HG02588 (cell line): ENCODE data around the gene TMEM119.
"Not testable (repeated sequence)": the region's sequence is repeated elsewhere in the genome, so short reads cannot be mapped to it uniquely, and the experiment has no call there.

ENCODE experiments used
- ATAC-seq: cut with Tn5 transposase; IDR thresholded peaks from one replicate; pipeline ENCODE4 v1.9.1; 2021; ENCODE audit warnings: mild to moderate bottlenecking, moderate library complexity; ENCODE audit not compliant: unreplicated experiment

TMEM119 gene

DNA sequence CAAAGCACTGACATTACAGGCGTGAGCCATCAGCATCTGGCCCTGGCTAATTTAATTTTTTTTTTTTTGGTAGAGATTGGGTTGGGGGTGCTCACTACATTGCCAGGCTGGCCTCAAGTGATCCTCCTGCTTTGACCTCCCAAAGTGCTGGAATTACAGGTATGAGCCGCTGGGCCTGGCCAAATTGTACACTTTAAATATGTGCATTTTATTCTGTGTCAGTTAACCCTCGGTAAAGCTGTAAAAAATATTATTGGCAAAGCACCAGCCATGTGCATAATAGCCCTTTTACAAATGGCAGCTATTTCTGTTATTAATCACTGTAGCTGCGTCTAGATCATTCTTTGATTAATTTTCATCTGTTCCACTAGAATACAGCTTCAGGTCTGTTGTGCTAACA, 12.0 kb downstream of the TMEM119 start:
- no peak for ATAC-seq

DNA sequence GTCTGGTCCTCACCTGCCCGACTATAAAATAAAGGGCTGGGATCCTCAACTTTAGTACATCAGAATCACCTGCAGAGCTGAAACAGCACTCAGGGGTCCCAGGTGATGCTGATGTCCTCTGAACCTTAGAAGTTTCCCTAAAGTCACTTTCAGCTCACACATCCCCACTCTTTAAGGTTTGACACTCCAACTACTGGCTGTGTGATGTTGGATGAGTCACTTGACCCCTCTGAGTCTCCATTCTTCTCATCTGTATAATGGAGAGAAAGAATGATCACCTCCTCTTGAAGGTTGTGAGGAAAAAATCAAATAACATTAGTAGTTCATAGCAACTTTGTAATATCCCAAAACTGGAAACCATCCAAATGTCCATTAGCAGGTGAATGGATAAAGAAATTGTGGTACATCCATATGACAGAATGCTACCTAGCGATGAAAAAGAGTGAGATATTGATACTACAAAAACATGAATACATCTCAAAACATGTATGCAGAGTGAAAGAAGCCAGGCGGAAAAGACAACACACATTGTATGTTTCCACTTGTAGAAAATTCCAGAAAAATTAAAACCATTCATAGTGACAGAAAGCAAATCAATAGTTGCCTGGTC, 13.3 kb downstream of the TMEM119 start:
- no peak for ATAC-seq

- ATAC-seq, result no peak
Measured at GRCh38 chr12:108583991-108584390, 13.9 kb downstream of the TMEM119 start.

DNA sequence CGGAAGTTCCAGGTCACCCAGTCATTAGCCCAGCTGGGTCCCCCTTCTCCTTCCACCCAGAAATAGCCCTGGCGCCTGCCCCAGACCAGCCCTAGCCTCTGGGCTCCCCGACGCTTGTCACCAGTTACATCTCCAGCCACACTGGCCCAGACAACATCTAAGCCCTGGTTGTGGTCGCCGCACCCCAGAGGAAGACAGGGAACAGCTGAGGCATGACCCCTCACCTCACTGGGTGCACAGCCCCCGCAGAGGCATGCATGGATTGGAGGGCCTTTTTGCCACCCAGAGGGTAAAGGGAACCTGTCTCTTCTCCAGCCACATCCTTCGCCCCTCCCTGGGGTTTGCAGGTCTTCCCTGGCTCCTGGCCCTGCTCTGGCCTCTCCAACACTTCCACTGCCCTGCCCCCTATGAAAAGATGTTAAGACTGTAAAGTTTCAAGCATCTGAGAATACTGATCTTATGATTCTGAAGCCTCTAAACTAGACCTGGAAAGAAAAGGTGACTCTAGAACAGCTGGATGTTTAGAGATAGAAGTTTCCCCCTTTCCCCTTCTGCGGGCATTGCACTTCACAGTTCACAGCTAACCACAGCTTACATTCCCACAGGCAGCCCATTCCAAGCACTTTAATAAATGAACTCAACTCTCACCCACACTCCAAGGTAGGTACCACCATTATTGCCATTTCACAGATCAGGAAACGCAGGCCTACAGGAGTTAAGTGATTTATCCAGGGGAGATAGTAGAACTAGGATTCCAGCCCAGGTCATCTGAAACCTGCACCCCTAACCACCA, 14.7 kb downstream of the TMEM119 start:
- ATAC-seq, result no peak

DNA sequence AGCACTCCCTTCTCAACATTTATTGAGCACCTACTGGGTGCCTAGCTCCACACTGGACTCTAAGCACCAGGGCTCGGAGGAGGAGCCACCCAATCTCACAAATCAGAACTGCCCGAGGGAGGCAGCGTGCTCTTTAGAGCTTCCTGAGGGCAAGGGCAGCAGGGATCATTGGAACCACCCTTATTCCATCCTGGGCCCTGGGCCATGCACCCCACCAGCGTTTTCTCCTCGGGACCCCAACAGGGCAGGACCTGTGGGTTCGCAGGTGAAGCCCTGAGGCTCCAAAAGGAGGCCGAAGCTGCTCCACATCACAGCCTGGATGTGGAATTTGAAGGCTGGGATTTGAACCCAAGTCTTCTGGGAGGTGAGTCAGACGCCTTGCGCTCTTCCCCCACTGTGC, 15.4 kb downstream of the TMEM119 start:
- ATAC-seq, result no peak

DNA sequence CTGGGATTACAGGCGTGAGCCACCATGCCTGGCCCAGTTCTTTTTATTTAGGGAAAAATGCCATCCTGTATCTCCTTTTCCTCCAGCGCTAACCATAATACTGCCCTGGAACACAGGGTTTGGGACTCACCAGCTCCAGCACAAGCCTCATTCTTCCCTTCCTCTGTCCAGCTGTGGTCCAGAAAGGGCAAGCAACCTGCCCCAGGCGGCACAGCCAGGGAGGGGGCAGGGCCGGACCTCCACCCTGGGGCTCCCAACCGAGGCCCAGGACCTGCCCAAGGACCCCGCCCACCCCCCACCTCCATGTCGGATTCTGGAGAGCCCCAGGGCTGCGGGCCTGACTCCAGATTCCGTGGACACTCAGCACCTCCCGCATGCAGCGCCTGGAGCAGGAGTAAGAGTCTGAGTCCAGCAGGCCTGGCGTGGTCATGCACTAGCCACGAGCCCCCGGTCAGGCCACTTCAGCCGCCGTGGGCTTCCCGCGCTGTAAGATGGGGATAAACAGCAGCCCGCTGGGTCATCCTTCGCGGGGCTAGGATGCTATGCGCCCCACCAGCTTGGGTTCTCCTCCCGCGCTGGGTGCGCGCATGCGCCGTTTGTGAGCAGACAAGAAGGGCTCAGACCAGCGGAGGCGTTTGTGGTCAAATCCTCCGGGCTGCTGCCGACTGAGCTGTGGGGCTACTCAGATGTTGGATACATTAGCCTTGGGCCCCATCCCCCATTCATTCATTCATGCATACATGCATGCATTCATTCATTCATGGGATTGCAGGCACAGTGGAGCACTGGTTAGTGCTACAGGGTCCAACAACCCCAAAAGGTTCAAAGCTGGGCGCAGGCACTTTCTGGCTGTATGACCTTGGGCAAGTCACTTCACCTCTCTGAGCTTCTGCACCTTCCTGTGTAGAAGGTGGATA, 16.3 kb downstream of the TMEM119 start:
- no peak for ATAC-seq

GRCh38 chr12:108580531-108580930, 17.4 kb downstream of the TMEM119 start:
- no peak for ATAC-seq

DNA sequence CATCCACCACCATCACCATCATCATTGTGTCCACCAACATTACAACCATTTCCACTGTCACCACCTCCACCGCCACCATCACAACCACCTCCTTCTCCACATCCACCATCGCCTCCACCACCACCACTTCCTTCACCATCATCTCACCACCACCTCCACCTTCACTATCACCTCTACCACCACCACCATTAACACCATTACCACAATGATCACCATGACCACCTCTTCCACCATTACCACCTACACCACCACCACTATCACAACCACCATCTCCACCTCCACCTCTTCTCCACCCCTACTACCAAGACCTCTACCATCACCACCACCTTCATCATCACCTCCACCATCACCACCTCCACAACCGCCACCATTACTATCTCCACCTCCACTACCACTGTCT, 19.1 kb downstream of the TMEM119 start:
- no peak for ATAC-seq

GRCh38 chr12:108578264-108578663, 19.6 kb downstream of the TMEM119 start:
- ATAC-seq, result no peak

DNA sequence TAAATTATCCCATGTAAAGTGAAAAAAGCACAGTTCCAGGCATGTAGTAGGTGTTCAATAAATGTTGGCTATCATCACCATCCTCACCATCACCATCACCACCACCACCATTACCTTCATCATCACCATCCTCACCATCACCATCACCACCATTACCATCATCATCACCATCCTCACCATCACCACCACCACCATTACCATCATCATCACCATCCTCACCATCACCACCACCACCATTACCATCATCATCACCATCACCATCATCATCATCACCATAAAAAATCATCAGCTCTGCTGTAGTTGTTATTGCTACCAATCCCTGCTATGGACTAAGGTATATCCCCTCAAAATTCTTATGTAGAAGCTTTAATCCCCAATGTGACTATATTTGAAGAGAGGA, 20.4 kb downstream of the TMEM119 start:
- ATAC-seq, result no peak

DNA sequence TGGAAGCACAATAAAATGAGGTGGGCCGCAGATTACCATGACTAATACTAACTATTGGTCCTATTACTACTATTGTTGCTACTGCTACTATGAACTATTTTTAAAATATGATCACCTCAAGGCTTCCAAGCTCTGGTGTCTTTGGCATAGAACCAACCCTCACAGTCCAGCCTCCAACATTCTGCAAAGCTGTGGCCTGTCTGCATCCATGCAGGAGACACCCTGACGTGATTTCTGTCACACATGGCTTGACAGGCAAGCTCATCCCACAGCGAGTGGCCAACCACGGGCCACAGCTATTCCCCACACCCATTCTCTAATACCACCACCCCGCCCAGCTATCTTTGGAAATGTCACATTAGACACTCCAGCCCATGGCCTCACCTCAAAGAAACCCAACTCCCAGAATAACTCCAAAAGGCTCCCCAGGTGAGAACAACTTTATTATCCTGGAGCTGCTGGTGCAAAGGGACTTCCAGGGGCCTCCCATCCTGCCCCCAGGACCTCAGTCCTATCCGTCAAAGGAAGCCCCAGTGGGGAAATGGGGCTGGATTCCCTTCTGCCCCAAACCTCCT, 21.1 kb downstream of the TMEM119 start:
- ATAC-seq, result no peak

GRCh38 chr12:108575199-108575912, 22.5 kb downstream of the TMEM119 start:
- ATAC-seq, result no peak

- ATAC-seq, result not testable (repeated sequence)
Measured at GRCh38 chr12:108574276-108574675, 23.6 kb downstream of the TMEM119 start.

GRCh38 chr12:108573317-108573716, 24.6 kb downstream of the TMEM119 start:
- no peak for ATAC-seq

DNA sequence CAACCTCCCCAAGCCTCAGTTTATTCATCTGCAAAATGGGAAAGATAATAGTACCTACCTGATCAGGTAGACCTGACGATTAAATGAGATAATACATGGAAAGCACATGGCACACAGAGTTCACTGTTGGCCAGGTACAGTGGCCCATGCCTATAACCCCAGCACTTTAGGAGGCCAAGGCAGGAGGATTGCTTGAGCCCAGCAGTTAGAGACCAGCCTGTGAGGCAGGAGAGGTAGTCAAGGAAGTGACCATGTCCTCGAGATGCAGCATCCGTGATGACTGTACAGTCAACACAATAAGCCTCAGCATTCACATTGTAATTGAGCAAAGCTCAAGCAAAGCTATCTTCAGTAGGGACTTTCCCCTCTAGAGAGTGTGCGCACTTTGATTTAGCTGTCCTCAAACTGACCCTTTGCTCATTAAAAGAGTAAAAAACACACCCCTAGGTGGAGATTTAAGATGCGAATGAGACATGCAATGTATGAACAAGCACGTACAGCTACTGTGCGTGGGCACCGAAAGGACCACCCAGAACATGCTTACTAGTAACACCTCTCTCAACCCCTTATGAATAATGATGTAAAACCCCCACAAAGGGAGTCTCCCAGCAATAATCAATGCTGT, 25.6 kb downstream of the TMEM119 start:
- no peak for ATAC-seq

DNA sequence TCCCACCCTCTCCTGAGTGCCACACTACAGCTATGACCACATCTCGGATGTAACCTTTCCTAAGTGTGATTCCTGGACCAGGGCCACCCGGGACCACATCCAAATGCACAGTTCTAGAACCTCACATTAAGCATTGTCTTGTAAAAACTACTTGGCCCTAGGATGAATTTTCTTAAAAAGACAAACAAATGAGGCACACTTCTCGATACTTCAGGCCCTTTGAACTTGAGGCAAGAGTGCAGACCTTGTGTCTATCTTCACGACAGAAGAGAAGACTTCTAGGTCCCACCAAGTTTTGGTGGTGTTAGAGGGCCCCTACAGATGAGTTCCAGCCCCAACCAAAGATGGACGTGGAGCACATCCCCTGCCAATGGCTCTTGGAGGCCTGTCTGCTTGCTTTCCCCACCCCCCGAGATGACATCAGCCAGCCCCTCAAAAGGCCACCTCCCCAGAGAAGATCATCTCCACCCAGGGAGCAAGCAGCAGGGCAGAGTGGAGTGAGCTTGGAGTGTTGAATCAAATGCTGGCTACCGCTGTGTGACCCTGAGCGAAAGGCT, 26.2 kb downstream of the TMEM119 start:
- no peak for ATAC-seq

DNA sequence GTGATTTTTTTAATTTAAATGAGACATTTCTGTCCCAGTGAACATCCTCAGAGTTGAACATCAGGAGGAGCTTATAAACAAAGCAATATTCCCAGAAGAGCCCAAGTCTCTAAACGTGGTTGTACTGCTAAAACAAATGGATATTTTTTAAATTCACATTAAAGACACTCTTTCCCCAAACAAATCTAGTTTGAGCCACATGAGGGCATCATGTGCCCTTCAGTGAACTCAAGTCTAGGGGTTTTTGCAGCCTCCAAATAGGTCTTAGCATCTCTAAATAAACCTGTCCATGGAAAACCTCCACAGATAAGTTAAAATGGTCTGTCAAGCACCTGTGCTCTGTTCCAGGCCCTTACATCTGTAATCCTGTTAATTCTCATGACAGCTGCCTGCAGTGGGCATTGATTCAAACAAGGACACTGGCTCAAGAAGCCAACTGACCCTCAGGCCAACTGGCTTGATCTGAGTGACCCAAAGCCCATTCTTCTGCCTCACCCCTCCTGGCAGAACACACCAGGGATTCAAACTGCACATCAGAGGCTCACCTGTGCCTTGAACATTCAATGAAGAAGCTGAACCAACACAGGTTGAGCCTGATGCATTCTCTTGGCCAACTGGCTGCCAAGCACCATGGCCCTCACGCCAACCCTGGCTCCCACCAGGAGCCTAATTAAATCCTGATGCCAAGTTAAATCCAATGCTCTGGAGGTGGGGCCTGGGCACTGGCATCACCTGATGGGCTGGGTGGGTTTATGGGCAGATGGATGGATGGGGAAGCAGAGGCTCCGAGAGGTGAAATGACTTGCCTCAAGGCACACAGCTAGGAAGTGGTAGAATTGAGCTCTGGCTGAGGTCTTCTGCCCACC, 26.9 kb downstream of the TMEM119 start:
- ATAC-seq, result no peak

GRCh38 chr12:108568338-108569154, 29.3 kb downstream of the TMEM119 start:
- peak; percentile 71 for ATAC-seq
